GM10266 (cell line): ENCODE results near the gene CDC42.

Source experiments
- DNase-seq: peaks from one replicate; pipeline ENCODE4 v3.0.0; 2012; ENCODE audit errors: extremely low spot score
- TF ChIP-seq, protein P1 (sequence below): IDR thresholded peaks from 2 replicates; pipeline ENCODE4 v1.5.1; 2012; ENCODE audit warnings: mild to moderate bottlenecking, low read depth; ENCODE audit not compliant: control insufficient read depth, insufficient read depth; ENCODE audit errors: missing control alignments

The CDC42 gene

DNA sequence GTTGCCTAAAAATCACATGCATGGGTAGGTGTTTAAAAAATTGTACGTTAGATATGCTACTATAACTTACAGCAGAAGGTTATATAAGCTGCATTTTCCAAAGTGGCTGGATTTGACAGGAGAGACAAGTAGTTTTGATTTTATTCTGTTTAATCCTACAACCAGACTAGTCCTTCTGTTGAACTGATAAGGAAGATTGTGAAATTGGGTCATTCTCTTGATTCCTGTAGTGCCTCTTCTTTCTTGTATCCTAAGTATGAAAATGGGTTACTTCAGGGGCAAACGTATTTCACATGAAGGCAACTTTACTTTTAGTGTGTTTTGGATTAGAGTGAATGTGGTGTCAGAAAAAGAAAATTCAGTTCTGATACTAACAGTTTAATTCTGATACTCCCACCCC is 19.0 kb downstream of the CDC42 start:
- TF ChIP-seq, protein P1, sequence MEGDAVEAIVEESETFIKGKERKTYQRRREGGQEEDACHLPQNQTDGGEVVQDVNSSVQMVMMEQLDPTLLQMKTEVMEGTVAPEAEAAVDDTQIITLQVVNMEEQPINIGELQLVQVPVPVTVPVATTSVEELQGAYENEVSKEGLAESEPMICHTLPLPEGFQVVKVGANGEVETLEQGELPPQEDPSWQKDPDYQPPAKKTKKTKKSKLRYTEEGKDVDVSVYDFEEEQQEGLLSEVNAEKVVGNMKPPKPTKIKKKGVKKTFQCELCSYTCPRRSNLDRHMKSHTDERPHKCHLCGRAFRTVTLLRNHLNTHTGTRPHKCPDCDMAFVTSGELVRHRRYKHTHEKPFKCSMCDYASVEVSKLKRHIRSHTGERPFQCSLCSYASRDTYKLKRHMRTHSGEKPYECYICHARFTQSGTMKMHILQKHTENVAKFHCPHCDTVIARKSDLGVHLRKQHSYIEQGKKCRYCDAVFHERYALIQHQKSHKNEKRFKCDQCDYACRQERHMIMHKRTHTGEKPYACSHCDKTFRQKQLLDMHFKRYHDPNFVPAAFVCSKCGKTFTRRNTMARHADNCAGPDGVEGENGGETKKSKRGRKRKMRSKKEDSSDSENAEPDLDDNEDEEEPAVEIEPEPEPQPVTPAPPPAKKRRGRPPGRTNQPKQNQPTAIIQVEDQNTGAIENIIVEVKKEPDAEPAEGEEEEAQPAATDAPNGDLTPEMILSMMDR, result no peak
- no peak for DNase-seq

DNA sequence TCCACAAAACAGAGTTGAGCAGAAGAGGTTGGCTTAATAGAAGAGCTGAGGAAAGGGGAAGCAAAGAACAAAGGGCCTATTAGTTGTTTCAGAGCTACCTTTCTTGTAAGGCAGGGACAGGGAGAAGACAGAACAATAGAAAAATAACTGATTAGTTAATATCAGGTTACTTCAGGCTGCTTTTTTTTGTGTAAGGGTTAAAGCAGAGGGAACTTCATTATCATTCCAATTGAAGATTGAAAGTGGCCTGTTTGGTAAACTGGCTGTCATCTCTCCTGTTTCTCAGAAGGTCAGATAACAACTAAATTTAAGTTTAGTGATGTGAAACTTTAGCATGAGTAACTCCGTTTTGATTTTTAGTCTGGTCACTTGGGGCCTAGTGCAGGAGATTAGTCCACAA is 22.3 kb downstream of the CDC42 start:
- no peak for DNase-seq
- TF ChIP-seq, protein P1, result no peak

GRCh38 chr1:22075718-22076117 is 23.2 kb downstream of the CDC42 start:
- TF ChIP-seq, protein P1, result no peak
- no peak for DNase-seq

DNA sequence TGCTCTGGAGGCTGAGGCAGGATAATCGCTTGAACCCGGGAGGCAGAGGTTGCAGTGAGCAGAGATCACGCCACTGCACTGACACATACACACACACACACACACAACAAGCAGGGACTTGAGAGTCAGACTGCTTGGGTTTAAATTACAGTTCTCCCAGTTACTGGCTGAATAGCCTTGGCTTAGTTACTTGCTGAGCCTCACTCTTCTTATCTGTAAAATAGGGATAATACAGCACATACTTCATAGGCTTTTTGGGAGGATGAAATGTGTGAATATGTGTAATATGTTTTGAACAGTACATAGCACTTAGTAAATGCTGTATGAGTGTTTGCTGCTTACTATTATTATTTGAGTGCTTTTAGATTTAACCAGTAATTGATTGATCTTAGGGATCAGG is 23.8 kb downstream of the CDC42 start:
- no peak for DNase-seq
- TF ChIP-seq, protein P1, result no peak

DNA sequence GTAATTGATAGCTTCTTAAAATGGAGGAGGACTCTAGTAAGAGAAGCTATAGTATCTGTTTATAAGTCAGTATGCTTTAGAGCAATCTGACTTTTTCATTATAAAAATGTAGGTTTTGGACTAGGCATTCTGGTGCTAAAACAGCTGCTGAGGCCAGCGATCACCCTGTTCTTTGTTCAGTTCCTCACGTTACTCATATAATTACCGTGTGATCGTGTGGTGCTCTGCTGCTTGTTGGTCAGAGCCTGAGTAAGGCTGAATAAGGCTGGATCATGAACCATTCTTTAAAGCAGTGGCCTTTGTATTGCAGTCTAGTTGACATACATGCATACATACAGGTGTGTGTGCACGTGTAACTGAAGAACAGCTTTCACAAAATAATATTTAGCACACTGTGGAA is 25.2 kb downstream of the CDC42 start:
- TF ChIP-seq, protein P1, result no peak
- DNase-seq, result no peak

- no peak for DNase-seq
- TF ChIP-seq, protein P1, result no peak
These were observed 25.6 kb downstream of the CDC42 start for GRCh38 chr1:22078133-22078532.

- no peak for DNase-seq
- TF ChIP-seq, protein P1, result no peak
These were observed 27.7 kb downstream of the CDC42 start for GRCh38 chr1:22080191-22080590.
